GM12801 (cell line): Measurements from ENCODE around the gene EVC2.

ENCODE experiments used
- CTCF ChIP-seq: IDR thresholded peaks from one replicate; pipeline ENCODE4 v1.5.1; 2011; ENCODE audit warnings: control low read depth; ENCODE audit not compliant: insufficient read length; ENCODE audit errors: extremely low read depth

Gene EVC2

GRCh38 chr4:5738061-5738460 lies 29.7 kb upstream of the EVC2 start:
- no peak for TF ChIP-seq CTCF

- no peak for TF ChIP-seq CTCF
These were observed 27.1 kb upstream of the EVC2 start for GRCh38 chr4:5735463-5735862.

GRCh38 chr4:5734853-5735252 lies 26.5 kb upstream of the EVC2 start:
- no peak for TF ChIP-seq CTCF

GRCh38 chr4:5732158-5732557 lies 23.8 kb upstream of the EVC2 start:
- TF ChIP-seq CTCF, result no peak

GRCh38 chr4:5730993-5731990 lies 22.9 kb upstream of the EVC2 start:
- TF ChIP-seq CTCF, result no peak

GRCh38 chr4:5730436-5730835 lies 22.1 kb upstream of the EVC2 start:
- TF ChIP-seq CTCF, result no peak

GRCh38 chr4:5724377-5724776 lies 16.0 kb upstream of the EVC2 start:
- TF ChIP-seq CTCF, result no peak
